Endometrial microvascular endothelial cells (primary cell): ENCODE measurements around the gene PIK3CD. TPM values are rescaled to one million over a fixed set of nuclear protein-coding genes. Genes with fewer than 3 reads are reported as not detected.
"Not testable (repeated sequence)": the region's sequence is repeated elsewhere in the genome, so short reads cannot be mapped to it uniquely, and the experiment has no call there.

Source experiments
- in situ Hi-C: cut with HindIII; loops from 2 replicates; pipeline ENCODE4 v1.10.0; 2017; ENCODE audit warnings: low sequenced_read_pairs, low pct_unique_long_range_greater_than_20kb; ENCODE audit errors: inconsistent ontology term
- total RNA-seq: library from RNA; depleted of rRNA; stranded (reverse); fragments of >200 nt; gene quantifications from one replicate; pipeline ENCODE4 v1.2.3, GENCODE V29; 2015; ENCODE audit errors: inconsistent ontology term

PIK3CD gene
- total RNA-seq, 1 donor from 2014 or later, result 9.1 TPM

DNA sequence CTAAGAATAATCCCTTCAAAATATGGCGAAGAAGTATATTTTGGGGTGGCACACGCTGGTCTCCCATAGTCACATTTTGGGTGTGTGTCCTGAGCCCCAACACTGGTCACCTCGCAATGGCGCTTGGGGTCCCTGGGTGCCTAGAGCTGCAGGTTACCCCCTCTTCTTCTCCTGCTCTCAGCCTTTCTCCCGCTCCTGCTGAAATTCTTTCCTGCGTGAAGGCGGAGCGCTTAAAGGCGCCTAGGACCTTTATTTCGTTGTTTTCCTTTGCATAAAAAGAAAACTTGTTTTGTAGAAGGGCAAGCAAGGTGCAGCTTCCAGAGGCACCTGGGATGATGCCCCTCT lies 339 bp upstream of the PIK3CD start:
- in situ Hi-C loops, result no loop called here

DNA sequence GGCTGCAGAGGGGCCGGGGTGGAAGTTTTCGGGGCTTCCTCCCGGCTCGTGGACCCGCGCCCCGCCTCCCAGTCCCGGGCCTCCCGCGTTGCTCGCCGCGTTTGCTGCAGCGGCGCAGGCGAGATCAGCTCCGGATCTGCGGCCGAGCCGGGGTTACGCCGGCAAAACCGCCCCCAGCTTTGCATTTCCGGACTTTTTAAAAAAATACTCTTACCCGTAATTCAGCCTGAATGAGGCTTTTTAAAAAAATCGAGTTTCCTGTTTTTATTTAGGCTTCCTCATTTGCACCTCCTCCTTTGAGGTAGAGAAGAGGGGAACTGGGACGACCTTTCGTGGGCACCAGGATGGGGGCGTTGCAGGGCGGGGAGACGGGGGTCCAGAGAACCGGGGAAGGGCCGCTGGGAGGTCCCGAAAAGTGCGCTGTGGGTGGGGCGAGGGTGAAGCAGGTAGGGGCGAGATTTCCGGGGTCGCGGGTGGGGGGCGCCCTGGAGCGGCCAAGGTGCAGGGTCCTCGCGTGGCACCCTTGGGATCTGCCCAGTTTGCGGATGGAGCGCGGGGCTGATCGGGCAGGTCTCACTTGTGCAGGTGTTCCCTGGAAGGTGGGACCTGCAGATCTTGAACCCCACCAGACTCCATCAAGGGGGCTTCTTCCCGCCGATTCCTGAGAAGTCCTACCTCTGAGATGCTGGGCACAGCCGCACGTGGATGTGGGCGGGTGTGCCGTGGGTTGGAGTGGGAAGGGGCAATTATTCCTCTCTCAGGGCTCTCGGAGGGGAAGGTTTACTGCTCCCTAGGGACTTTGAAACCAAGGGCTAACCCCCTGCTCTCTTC lies 1.1 kb downstream of the PIK3CD start:
- in situ Hi-C loops, result no loop called here

DNA sequence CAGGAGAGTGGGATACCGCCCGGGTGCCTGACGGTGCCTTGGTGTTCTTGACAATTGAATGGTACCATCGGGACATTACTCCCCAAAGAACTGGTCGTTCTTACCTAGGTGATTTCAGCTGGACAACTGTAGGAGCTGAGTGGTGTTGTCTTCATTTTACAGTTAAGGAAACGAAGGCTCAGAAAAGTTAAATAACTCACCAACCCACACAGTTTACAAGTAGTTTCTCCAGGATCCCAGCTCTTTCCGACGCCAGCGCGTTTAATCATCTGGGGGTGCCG lies 1.6 kb downstream of the PIK3CD start:
- in situ Hi-C loops, result no loop called here

DNA sequence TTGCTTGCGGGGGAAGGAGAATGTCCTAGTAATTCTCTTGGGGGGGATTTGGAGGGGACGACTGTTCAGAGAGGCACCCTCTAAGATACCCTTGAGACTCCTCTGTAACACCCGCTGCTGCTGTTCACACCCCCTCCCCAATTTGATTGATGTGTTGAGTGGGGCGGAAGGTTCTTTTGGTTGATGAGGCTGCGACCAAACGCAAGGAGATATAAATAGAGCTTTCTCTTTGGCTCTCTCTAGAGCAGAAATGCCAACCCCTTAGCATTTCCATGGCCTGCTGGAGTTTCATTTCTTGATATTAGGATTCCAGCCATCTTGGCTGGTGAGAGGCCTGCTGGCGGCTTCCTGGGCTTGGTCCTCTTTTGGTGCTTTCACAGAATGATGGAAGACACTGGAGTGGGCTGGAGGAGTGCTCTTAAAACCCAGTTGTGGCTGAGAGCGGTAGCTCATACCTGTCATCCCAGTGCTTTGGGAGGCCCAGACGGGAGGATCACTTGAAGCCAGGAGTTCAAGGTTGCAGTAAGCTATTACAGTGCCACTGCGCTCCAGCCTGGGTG lies 2.0 kb downstream of the PIK3CD start:
- in situ Hi-C loops, result no loop called here

DNA sequence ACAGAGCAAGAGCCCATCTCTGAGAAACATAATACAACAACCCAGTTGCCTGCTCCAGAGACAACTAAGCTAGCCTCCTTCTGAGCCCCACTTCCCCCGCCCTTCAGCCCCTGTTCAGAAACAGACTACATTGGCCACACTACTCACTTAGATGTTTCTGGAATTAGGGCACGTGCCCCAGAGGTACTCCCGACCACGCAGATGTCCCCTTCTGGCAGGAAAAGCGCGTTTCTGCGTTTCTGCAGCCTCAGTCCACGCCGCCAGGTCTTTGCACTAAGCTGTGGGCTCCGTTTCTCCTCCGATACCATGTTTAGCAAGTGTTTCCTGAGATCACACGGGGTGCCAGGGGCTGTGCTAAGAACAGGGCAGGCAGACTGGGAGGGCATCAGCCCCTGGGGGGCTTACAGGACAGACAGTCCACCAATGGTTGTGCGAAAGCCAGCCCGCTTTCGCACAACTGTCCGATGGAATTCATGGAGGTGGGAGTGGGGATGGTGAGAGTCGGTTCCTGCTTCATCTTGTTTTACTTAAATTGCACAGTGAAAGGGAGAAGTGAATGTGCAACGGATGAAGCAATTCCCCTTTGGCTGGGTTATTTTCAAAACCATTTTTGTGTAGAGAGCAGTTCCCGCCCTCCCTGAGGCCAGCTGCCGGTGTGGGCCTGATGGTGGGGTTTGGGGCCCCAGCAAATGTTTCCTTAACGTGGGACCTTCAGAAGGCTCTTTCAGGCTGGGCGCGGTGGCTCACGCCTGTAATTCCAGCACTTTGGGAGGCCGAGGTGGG lies 2.7 kb downstream of the PIK3CD start:
- in situ Hi-C loops, result no loop called here

DNA sequence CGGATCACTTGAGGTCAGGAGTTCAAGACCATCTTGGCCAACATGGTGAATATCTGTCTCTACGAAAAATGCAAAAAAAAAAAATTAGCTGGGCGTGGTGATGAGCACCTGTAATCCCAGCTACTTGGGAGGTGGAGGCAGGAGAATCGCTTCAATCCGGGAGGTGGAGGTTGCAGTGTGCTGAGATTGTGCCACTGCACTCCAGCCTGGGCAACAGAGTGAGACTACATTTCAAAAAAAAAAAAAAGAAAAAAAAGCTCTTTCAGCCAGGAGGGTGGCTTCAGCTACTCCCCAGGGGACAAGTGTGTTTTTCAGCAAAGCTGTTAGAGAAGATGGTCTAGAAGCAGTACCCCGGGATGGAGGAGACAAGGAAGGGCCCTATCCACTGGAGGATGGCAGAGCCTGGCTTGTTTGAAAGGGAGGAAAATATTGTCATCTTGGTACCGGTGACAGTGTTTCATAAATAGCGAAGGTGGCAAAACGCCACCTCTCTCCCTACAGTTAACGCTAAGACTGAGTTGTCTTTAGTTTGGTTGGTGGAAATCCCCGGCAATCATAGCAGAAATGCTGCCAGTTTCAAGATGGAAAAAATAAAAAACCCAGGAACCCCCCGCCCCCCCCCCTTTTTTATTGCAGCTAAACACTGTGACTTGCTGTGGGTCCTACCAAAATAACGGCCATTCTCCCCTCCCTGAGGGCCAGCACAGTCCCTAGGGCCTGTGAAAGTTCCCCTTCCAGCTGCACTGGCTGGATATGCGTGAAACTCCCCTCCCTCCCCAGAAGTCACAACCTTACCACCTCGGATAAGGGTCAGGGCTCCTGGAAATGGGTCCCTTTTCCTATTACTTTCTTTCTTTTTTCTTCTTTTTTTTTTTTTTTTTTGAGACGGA lies 3.5 kb downstream of the PIK3CD start:
- in situ Hi-C loops, result no loop called here

DNA sequence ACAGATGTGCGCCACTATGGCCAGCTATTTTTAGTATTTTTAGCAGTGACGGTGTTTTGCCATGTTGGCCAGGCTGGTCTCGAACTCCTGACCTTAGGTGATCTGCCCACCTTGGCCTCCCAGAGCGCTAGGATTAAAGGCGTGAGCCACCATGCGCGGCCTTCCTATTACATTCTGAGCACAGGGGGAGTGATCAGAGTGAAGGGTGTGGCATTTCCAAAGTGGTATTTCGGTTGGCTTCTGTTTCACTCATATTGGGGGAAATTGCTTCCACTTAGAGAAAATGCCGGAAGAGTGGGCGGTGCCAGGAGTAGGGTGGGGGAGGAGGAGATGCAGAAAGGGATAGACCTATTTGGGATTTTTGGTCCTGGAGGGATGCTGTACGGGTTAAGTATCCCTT lies 4.3 kb downstream of the PIK3CD start:
- in situ Hi-C loops, result no loop called here

DNA sequence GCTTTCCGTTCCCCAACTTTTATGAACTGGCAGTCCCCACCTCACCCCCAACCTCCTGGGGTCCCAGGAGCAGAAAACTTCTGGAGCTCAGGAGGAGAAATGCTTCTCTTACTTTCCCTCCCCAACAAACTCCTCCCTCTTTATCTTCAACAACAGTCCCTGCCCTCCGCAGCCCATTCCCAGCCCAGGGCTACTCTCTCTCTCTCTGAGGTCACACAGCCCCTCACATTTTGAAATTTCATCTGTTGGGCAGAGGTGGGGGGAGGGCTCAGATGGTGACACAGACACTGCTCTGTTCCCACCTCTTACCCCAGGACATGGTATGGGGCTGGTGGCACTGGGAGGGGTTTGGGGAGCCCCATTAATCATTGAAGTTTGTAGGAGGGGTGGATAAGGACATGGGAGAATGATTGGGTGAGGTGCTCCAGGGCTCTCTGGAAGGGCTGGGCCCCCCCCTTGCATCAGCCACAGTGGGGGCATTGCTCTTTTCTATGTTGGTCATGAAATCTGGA lies 6.0 kb downstream of the PIK3CD start:
- in situ Hi-C loops, result no loop called here

DNA sequence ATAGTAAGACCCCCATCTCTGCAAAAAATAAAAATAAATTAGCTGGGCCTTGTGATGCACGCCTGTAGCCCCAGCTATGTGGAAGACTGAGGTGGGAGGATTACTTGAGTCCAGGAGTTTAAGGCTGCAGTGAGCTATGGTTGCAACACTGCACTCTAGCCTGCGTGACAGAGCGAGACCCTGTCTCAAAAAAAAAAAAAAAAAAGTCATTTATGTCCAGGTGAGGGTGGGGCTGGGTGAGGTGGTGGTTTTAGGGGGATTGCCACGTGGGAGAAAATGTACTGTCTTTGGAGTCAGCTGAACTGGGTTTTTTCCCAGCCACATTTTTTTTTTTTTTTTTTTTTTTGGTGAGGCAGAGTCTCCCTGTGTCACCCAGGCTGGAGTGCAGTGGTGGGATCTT lies 6.7 kb downstream of the PIK3CD start:
- in situ Hi-C loops, result no loop called here

DNA sequence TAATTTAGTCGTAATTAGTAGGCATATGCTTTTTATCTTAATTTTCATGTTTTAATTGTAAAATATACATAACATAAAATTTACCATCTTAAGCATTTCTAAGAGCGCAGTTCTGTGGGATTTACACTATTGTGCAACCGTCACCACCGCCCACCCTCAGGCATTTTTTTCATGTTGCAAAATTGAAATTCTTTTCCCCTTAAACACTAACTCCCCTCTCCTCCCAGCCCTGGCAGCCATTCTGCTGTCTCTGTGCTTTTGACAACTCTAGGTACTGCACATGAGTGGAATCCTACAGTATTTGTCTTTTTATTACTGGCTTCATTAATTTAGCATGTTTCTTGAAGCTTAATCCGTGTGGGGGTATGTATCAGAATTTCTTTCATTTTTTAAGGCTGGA lies 7.8 kb downstream of the PIK3CD start:
- in situ Hi-C loops, result no loop called here

DNA sequence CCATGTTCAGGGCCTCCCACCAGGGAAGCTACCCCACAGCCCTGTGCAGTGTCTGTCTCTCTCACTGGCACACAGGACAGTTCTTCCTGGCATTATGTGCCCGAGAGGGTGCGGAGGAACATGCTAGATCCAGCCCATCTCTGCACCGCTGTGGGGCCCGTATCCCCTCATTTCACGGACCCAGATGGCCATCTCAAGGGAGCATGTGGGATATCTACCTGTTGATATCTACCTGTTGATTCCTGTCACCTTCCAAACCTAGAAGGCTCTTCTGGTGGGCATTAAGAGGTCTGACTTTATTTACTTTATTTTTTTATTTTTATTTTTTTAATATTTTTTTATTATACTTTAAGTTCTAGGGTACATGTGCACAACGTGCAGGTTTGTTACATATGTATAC lies 11.7 kb downstream of the PIK3CD start:
- in situ Hi-C loops, result no loop called here

DNA sequence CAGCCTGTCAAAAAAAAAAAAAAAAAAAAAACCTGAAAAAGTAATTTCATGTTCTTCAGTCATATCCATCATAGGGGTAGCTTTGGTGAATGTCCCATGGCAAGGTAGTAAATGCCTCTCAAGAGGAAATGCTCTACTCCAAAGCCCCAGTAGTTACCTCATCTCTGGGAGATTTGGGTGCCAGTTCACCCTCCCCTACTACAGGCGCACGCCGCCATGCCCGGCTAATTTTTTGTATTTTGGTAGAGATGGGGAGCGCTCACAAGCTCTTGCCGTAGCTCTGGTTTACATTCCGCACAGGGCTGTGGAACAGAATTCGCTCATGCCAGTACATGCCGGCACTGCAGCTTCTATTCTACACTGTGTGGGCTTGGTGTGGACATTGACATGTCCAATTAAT lies 13.7 kb downstream of the PIK3CD start:
- in situ Hi-C loops, result no loop called here

DNA sequence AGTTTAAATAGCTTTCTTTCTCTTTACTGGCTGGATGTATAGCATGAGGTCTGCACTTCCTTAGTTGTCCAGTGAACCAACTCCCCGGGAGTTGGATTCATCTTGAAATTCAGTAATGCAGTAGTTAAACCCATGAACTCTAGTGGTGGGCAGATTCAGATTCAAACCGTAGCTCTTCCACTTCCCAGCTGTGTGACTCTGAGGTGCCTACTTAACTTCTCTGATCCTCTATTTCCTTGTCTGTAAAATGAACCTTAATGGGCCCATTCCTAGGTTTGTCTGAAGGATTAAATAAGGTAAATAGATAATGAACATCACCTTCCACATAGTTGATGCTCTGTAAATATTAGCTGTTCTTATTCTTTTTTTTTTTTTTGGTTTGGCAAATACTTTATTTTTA lies 16.5 kb downstream of the PIK3CD start:
- in situ Hi-C loops, result no loop called here

DNA sequence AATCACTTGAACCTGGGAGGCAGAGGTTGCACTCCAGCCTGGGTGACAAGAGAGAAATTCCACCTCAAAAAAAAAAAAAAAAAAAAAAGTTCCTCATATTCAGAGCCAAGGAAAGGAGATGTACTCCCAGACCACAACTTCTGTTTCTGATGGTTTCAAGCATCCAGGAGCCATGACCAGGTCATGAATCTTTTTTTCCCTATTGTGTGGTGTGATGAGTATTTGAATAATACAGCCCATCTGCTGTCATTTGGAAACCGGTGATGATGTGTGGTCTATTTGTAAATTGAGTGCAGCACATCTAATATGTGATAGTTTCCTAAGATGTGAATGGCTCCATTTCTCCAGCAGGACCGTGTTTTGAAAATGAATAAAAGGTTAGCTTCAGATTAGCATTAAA lies 18.6 kb downstream of the PIK3CD start:
- in situ Hi-C loops, result no loop called here

DNA sequence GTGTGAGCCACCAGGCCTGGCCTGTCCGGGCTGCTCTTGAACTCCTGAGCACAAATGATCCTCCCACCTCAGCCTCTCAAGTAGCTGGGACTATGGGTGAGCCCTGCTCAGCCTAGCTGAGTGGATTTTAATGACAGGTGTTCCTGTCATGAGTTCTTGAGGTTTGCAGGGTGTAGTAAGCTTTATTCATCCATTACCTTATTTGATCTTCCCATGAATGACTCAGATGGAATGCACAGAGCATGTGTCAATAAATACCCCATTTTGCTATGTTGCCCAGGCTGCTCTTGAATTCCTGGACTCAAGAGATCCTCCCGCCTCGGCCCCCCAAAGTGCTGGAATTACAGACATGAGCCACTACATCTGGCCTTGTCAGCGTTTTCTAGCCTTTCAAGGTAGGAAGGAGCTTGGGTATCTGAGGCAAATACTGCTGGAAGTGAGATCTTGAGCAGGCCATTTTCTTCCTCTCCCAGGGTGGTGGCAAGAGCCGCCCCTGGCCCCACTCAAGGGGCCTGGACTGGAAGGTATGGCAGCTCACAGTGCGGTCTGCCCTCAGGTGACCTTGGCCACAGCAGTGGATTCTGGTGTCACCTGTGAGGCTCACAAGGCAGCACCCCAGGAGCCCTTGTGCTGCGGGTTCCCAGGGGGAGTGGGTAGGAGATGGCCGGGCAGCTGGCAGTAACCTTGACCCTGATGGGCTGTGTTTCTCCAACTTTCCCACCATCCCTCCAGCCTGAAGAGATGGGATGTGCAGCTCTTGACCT lies 20.0 kb downstream of the PIK3CD start:
- in situ Hi-C loops, result no loop called here

DNA sequence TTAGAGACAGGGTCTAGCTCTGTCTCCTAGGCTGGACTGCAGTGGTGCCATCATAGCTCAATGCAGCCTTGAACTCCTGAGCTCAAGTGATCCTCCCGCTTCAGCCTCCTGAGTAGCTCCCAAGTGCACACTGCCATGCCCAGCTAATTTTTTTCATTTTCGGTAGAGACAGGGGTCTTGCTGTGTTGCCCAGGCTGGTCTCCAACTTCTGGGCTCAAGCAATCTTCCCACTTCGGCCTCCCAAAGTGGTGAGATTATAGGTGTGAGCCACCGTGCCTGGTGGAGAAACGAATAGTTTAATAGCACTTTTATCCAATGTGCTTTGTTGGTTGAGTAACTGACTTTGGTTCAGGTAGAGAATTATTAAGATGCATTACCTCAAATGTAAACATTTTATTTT lies 20.9 kb downstream of the PIK3CD start:
- in situ Hi-C loops, result no loop called here

DNA sequence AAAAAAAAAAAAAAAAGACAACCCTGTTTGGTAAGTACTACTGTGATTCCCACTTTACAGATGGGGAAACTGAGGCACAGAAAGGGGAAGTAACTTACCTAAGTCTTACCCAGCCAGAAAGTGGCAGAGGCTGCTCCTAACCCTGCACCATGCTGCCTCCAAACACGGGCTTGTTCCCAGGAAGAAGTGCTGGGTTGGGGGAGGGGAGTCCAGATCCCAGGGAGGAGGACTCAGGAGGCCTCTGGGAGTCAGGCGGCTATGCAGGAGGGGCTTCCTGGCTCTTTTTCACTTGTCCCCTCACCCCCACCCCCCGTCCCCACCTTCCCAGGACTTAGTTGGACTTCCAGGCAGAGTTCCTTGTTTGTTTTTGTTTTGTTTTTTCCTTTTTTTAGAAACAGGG lies 23.9 kb downstream of the PIK3CD start:
- in situ Hi-C loops, result no loop called here

DNA sequence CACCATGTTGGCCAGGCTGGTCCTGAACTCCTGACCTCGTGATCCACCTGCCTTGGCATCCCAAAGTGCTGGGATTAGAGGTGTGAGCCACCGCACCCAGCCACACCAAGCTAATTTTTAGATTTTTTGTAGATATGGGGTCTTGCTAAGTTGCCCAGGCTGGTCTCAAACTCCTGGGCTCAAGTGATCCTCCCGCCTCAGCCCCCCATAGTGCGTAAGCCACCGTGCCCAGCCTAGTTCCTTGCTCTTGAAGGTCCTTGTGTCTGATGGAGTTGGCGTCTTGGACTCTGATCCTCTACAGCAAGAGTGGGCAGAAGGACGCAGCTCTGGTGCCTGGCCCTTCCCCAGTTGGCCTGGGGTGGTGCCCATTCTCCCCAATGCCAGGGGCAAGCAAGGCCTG lies 24.6 kb downstream of the PIK3CD start:
- in situ Hi-C loops, result not testable (repeated sequence)
